Measurements from ENCODE around the gene BRWD1. TPM values are rescaled to one million over a fixed set of nuclear protein-coding genes. Genes with fewer than 3 reads are reported as not detected.

Gene BRWD1
- total and polyA plus RNA-seq, 2 of the 13 experiments (the other 11 are each of a cell fraction or from before 2014, with no cell fraction given) = 13.9 to 28.0 TPM

DNA sequence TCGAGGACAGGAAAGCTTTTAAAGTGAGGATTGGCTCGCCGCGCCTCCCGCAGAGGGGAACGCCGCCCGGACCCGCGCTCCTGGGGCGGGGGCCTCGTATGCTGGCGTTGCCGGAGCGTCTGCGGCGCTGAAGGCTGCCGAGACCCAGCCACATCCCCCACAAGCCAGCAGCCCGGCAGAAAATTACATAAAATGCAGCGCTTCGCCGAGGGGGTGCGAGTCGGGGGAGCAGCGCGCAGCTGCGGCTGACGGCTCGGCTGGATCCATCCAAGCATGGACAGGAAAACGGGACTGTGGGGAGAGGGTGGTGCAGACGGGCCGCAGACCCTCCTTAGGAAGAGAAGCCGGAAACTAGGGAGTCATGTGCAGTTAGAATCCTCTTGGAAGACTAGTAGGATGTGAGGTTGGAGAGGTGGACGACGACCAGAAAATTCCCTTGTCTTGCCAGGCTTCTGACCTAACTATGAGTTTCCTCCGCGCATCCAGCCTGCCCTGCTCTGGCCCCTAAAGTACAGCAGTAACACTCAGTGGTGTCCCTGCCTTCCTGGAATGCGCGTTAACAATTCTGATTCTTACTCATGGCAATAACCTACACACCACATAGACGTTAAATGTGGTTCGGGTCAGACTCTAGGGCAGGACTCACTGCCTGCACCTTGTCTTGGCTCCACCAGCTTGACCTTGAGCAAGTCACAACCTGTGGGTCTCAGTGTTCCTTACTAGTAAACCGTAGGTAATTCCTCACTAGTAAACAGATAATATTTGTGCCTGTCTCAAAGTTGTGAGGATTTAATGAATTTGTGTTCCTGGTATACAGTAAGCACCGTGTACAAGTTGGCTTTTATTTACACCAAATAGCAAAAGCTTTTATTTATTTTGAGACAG is 953 bp upstream of the BRWD1 start (continued):
- TF ChIP-seq, protein P1, sequence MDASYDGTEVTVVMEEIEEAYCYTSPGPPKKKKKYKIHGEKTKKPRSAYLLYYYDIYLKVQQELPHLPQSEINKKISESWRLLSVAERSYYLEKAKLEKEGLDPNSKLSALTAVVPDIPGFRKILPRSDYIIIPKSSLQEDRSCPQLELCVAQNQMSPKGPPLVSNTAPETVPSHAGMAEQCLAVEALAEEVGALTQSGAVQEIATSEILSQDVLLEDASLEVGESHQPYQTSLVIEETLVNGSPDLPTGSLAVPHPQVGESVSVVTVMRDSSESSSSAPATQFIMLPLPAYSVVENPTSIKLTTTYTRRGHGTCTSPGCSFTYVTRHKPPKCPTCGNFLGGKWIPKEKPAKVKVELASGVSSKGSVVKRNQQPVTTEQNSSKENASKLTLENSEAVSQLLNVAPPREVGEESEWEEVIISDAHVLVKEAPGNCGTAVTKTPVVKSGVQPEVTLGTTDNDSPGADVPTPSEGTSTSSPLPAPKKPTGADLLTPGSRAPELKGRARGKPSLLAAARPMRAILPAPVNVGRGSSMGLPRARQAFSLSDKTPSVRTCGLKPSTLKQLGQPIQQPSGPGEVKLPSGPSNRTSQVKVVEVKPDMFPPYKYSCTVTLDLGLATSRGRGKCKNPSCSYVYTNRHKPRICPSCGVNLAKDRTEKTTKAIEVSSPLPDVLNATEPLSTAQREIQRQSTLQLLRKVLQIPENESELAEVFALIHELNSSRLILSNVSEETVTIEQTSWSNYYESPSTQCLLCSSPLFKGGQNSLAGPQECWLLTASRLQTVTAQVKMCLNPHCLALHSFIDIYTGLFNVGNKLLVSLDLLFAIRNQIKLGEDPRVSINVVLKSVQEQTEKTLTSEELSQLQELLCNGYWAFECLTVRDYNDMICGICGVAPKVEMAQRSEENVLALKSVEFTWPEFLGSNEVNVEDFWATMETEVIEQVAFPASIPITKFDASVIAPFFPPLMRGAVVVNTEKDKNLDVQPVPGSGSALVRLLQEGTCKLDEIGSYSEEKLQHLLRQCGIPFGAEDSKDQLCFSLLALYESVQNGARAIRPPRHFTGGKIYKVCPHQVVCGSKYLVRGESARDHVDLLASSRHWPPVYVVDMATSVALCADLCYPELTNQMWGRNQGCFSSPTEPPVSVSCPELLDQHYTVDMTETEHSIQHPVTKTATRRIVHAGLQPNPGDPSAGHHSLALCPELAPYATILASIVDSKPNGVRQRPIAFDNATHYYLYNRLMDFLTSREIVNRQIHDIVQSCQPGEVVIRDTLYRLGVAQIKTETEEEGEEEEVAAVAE (CRISPR knock-in tag; IDR thresholded peaks at IDR 0.05; ENCODE audit: borderline replicate concordance) = no peak
- TF ChIP-seq RBAK (CRISPR knock-in tag; IDR thresholded peaks at IDR 0.05) (no peak), ATF1 (CRISPR knock-in tag; IDR thresholded peaks at IDR 0.05) (no peak), ZMAT3 (CRISPR knock-in tag; conservative IDR thresholded peaks at IDR 0.05) (no peak), ZFP36L1 (CRISPR knock-in tag; IDR thresholded peaks at IDR 0.05) (no peak), ZNF790 (CRISPR knock-in tag; IDR thresholded peaks at IDR 0.05; ENCODE audit: borderline replicate concordance) (no peak), HOXA5 (CRISPR knock-in tag; IDR thresholded peaks at IDR 0.05) (no peak), SRY (CRISPR knock-in tag; IDR thresholded peaks at IDR 0.05) (no peak; the same call in 1 of the 2 replicates), EP300 (IDR thresholded peaks at IDR 0.05; ENCODE audit: low read depth in 2 of 2, low read length in 2 of 2) (no peak), EP300 (CRISPR knock-in tag; IDR thresholded peaks at IDR 0.05; ENCODE audit: borderline replicate concordance) (no peak), ZNF232 (CRISPR knock-in tag; IDR thresholded peaks at IDR 0.05; ENCODE audit: borderline replicate concordance) (no peak), ZNF703 (CRISPR knock-in tag; IDR thresholded peaks at IDR 0.05; ENCODE audit: borderline replicate concordance) (peak; percentile 74; the same call in 1 of the 2 replicates), ZKSCAN1 (IDR thresholded peaks at IDR 0.05; ENCODE audit: low read length) (no peak), PRPF4 (IDR thresholded peaks at IDR 0.05; ENCODE audit: low read depth, low read length, poor library complexity, severe bottlenecking) (no peak), SMAD9 (CRISPR knock-in tag; IDR thresholded peaks at IDR 0.05) (no peak)
- TF ChIP-seq, protein P2, sequence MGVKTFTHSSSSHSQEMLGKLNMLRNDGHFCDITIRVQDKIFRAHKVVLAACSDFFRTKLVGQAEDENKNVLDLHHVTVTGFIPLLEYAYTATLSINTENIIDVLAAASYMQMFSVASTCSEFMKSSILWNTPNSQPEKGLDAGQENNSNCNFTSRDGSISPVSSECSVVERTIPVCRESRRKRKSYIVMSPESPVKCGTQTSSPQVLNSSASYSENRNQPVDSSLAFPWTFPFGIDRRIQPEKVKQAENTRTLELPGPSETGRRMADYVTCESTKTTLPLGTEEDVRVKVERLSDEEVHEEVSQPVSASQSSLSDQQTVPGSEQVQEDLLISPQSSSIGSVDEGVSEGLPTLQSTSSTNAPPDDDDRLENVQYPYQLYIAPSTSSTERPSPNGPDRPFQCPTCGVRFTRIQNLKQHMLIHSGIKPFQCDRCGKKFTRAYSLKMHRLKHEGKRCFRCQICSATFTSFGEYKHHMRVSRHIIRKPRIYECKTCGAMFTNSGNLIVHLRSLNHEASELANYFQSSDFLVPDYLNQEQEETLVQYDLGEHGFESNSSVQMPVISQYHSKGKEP (CRISPR knock-in tag; IDR thresholded peaks at IDR 0.05) = no peak
- TF ChIP-seq, protein P3, sequence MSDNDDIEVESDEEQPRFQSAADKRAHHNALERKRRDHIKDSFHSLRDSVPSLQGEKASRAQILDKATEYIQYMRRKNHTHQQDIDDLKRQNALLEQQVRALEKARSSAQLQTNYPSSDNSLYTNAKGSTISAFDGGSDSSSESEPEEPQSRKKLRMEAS (IDR thresholded peaks at IDR 0.05) = no peak
- TF ChIP-seq, protein P4, sequence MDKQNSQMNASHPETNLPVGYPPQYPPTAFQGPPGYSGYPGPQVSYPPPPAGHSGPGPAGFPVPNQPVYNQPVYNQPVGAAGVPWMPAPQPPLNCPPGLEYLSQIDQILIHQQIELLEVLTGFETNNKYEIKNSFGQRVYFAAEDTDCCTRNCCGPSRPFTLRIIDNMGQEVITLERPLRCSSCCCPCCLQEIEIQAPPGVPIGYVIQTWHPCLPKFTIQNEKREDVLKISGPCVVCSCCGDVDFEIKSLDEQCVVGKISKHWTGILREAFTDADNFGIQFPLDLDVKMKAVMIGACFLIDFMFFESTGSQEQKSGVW (CRISPR knock-in tag; IDR thresholded peaks at IDR 0.05; ENCODE audit: borderline replicate concordance) = no peak
- TF ChIP-seq, protein P5, sequence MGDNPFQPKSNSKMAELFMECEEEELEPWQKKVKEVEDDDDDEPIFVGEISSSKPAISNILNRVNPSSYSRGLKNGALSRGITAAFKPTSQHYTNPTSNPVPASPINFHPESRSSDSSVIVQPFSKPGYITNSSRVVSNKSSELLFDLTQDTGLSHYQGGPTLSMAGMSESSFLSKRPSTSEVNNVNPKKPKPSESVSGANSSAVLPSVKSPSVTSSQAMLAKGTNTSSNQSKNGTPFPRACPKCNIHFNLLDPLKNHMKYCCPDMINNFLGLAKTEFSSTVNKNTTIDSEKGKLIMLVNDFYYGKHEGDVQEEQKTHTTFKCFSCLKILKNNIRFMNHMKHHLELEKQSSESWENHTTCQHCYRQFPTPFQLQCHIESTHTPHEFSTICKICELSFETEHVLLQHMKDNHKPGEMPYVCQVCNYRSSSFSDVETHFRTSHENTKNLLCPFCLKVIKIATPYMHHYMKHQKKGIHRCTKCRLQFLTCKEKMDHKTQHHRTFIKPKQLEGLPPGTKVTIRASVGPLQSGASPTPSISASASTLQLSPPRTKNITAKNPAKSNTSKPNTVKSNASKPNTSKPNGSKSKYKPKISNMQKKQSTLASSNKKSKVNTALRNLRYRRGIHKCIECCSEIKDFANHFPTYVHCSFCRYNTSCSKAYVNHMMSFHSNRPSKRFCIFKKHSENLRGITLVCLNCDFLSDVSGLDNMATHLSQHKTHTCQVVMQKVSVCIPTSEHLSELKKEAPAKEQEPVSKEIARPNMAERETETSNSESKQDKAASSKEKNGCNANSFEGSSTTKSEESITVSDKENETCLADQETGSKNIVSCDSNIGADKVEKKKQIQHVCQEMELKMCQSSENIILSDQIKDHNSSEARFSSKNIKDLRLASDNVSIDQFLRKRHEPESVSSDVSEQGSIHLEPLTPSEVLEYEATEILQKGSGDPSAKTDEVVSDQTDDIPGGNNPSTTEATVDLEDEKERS (CRISPR knock-in tag; IDR thresholded peaks at IDR 0.05) = no peak
